HG02763 (cell line): Measurements from ENCODE around the gene EGF.
"Not testable (repeated sequence)": the region's sequence is repeated elsewhere in the genome, so short reads cannot be mapped to it uniquely, and the experiment has no call there.

Experiments used
- ATAC-seq: cut with Tn5 transposase; IDR thresholded peaks from one replicate; pipeline ENCODE4 v1.9.1; 2021; ENCODE audit warnings: mild to moderate bottlenecking, moderate library complexity; ENCODE audit not compliant: unreplicated experiment

The EGF gene

DNA sequence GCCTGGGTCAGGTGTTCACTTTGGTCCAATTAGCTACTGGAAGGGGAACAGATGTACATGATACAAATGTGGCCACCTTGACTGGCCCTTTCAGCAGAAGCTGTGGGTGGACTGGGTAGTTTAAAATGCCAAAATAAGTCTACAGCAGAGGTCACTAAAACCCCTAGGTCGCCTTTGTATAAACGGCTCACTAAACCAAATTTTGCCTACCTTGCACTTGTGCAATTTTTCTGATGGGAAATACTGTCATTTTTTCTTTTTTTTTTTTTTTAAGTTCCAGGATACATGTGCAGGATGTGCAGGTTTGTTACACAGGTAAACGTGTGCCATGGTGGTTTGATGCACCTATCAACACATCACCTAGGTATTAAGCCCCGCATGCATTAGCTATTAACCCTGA lies 109.8 kb downstream of the EGF start:
- no peak for ATAC-seq

DNA sequence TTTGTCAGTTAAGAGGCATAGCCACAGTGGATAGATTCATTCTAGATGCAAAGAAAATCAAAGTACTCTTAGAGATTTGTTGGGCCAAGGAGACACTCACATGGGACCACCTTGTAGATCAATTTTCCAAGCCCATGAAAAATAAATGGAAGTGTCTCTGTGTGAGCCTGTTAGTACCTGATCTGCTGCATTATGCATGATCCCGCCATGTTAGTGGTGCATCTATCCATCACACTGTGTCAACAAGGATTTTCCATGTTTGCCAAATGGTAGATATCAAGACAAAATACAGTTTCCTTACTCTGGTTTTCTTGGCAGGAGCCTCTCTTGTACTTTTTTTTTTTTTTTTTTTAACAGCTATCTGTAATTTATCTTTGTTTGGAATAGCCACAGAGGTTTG lies 112.4 kb downstream of the EGF start:
- ATAC-seq, result no peak

DNA sequence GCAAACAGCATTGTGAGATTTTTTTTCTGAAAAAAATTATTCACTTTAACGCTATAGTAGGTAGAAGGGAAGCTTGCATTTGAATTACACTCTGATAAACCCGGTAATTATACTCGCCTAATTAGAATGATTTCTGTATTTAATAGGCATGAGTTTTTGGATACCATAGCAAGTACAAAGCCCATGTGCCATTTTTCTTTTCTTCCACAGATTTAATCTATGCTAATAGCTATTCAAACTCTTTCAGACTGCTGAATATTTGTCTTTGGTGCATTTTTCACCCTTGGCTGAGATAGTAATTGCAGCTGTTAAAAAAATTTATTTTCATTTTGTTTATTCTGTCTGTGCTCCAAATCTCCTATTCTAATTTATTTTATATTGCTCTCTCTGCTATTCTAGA lies 113.0 kb downstream of the EGF start:
- ATAC-seq, result no peak

DNA sequence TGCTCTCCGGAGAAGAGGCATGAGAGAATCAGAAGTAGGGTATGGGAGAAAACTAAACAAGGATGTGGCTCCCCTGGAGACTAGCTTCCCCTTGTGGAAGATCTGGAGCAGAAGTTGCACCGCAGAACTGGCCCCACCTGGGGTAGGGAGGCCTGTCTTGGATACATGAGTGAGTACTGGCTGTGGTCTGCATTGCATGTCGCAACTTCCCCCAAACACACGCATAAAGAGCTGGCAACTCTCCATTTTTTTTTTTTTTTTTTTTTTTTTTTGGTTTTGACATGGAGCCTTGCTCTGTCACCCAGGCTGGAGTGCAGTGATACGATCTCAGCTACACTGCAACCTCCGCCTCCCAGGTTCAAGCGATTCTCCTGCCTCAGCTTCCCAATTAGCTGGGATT lies 119.9 kb downstream of the EGF start:
- ATAC-seq, result no peak

DNA sequence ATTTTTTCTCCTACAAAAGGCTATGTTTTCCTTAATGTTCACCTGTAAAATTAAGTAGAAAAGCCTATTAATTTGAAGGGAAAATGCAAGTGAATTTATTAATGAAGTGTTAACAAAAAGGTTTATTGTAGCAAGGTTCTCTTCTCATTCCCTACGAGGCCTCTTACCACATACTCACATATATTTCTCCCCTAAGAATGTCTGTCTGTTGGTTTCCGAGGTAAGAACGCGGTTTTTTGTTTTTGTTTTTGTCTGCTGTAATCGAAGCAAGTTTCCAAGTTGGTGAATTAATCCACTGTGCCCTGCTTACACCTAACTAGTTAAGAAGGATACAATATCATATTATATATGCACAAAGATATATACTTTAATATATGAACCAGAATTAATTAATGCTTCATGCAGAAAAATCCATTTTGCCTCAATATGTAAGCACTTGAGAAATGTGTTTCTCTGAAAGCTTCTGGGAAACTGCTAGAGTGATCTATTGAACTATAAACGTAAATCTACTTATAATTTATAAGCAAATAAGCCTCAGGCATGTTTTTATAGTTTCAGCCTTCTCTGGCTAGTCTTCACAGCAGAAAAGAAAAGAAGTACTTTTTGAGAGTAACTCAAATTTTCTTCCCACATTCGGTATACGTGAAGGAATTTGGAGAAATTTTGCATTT lies 120.8 kb downstream of the EGF start:
- ATAC-seq, result peak; percentile 11

DNA sequence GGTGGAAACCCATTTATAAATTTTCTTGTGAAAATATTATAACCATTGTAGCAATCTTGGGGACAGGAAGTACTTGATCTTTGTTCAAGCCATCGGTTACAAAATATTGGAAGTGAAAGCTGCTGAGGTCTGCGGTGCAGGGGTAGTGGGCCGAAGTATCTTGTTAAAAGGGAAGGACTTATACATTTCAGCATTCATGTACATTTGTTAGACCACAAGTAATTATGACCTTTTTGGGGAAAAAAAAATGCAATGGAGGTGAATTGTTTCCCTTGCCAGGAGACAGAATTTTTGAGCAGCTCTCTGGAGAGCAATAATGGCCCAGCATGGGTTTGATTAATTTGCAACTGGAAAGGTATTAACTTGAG lies 121.3 kb downstream of the EGF start:
- ATAC-seq, result peak; percentile 97

DNA sequence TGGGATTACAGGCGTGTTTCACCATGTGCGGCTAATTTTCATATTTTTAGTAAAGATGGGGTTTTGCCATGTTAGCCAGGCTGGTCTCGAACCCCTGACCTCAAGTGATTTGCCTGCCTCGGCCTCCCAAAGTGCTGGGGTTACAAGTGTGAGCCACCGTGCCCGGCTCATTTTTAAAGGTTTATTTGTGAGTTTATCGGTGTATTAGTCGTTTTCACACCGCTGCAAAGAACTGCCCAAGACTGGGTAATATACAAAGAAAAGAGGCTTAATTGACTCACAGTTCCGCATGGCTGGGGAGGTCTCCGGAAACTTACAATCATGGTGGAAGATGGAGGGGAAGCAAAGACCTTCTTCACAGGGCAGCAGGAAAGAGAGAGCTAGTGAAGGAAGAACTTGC lies 126.5 kb downstream of the EGF start:
- ATAC-seq, result not testable (repeated sequence)

DNA sequence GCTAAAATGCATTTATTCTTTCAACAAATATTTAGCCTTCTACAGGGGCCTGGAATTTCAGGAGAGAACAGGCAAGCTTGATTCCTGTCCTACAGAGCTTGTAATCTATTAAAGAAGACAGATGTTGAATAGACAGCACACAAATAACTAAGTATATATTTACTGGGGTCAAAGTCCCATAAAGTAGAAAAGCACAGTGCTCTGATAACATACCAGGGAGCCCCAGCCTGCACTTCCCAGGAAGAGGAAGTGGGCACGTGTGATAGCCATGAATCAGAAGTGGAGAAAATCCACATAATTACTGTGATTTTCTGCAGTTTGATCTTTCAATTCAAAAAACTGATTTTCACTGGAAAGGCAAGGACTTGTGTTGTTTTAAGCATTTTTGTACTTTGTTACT lies 129.1 kb downstream of the EGF start:
- ATAC-seq, result no peak

DNA sequence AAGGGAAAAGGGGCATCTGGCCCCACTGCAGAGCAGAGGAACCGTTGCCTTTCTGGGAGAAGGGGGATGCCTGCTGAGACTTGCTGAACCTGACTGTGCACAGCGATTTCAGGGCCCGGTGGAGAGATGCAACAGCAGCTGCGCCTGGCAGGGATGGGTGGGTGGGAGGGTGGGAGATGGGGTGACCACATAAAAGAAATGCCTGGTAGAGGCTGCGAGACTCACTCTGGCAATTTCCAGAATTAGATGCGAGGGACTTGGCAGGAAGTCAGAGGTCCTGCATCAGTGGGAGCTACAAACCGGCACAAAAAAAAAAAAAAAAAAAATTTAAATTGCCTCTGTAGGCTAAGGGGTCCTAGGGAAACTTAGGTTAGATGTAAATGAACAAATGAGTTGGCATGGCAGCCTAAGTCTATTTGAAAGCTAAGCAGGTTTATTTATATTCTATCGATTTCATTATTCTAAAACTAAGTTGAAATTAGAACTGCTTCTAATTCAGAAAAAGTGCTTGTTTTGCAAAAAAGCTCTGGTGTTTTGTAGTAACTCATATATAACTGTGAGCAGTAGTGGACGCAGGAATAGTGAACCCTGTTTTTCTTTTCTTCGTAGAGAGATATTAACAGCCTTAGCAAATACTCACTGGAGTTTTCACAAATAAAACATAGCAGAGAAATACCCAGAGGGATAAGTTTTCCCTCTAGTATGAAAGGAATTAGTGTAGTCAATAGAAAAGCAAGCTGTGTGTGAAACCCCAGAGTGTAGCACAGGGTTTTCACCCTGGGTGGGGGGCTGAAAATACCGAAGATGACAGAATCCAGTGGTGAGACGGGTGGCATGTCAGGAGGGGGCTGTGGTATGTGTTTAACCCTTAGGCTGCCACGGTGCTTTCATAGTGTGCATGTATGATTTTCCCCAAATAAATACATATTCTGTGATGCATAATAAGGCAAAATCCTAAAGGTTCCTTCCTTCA lies 130.1 kb downstream of the EGF start:
- ATAC-seq, result no peak

DNA sequence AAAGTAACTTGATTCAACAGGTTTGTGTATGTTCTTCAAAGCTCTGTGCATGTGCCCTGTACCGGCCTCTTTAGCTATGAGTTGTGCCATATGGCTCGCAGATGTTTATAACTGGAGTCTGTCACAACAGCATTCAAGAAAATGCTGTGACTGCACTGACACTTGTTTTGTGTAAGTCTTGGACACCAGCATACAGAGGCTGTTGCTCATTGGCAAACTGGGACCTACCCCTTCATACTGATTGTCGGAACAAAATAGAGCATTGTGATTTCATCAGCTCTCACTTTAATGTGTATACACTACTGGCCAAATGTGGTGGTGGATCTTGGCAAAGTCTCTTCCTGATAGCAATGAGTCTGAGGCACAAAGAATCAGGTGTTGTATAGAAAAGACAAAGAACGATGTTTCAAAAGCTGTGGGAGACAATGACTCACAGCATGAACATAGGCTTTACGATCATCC lies 133.9 kb downstream of the EGF start:
- ATAC-seq, result no peak

DNA sequence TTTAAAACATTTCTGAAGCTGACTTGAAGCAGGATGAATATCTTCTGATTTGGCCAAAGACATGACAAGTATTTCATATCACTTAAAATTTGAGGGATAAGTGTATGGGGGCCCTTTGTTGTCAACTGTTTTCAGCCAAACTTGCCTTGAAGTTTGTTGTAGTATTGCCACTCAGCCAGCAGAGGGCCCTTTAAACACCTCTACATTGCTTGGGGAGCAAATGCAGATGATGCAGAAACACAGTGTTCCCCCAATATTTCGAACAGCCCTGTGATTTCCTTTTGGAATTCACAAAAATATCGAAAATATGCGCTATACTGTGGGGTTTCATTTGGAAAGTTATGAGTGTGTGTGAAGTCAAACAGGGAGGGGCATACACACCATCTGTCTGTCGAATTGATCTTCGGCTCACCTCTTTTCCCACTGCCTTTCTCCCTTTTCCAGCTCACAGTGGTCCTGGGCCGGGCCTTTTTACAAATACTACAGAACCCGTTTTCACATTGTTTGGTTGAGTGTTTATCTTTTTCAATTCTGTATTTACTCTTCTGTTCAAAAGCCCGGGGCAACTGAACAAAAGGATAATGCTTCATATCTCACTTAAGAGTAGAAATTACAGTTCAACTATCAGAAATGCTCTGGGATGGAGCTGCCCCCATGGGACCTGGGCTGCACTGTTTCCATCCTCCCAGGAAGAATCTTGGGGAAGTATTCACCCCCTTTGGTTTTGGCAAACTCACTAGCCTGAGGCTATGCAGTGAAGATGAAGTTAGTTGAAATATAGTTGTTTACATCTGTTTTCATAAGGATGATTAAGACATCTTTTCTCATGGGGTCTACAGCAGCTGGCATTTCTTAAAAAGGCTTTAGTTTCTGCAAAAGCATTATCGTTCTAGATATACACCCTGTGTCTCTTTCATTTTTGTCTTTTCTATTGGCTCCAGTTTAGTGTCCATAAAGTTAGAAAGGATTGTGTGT lies 137.6 kb downstream of the EGF start:
- no peak for ATAC-seq

DNA sequence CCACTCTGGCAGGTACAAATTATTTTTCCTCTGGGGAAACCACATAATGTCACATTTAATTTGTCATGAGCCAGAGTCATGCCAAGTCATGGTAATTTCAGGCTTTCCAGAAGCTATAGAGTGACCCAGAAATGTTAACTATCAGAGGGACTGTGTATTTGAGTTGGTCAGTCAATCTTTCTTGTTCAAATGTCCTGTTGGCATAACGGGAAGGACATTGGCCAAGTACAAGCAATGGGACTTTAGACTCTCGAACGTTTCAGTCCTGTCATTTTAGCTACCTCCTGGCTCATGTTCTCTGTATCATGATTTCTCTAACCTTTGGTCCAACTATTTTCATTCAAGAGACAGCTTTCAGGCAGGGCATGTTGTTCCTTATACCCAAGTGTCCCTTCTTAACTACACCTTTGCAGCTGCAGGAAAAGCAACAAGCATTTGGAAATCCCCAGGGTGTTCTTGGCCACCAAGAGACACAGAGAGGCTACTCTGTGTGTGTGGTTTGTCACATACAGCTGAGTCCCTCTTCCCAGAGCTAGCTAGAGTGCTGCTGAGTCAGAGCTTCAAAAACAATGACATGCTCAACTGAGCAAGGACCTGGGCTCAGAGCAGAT lies 142.6 kb downstream of the EGF start:
- peak; percentile 85 for ATAC-seq

DNA sequence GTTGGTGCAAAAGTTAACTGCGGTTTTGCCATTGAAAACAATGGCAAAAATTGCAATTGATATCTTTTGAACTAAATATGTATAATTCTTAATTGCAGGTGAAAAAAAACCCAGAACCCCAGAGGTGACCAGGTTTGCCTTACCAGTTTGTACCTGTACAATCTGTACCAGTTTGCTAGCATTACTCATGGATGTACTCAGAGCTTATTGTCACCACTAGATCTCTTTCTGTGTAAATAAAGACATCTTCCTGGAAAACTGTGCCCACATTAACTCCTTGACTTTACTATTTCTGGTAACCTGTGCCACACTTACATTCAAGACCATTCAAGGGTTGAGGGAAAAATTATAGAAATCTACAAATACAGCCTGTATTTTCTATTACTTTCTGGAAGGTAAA lies 146.0 kb downstream of the EGF start:
- ATAC-seq, result no peak

DNA sequence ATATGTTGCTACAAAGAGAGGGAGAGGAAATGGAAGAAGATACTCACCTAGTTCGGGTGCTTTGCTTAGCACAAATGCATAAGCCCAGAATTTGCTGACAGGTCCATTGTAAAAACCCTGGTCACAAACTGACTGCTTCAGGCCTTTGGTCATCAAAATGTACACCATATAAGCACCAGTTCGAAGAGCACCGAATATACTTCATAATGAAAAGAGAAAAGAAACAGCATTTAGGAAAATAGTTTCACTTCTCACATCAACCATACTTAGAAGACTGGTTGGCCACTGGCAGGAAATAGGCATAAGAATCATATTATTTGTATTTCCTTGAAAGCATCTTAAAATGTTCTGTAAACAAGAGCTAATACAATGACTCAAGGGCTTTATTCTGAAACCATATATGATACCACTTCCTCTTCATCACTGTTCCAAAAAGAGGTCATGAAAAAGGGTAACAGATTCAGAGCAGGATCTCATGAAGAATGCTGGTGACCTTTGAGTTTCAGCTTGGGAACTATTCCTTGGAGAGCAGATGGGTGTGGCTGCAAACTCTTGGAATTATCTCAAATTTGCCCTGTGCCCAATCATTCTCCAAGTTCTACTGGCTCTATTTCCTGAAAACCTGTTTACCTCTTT lies 147.0 kb downstream of the EGF start:
- ATAC-seq, result peak; percentile 72

DNA sequence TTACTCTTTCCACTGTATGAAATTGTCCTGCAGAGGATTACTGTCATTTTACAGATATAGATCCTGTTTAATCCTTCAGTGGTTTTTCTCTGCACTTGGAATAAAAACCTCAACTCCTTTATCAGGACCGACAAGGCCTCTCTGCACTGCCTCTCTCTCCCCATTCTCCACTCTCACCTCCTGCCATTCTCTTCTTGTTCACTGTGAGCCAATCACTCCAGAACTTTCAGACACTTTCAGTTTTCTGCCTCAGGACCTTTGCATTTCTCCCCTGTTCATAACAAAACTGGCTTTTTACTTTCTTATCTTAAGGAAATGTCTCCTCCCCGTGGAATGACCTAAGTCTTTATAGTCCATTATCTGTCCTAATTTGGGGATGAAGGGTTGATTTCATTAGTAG lies 148.4 kb downstream of the EGF start:
- ATAC-seq, result no peak
